GM04503 (cell line): Measurements from ENCODE around the gene LZTS2.
"Not testable (repeated sequence)": the region's sequence is repeated elsewhere in the genome, so short reads cannot be mapped to it uniquely, and the experiment has no call there.

Experiments used
- DNase-seq: peaks from one replicate; pipeline ENCODE4 v3.0.0-alpha.2; 2012; ENCODE audit warnings: low read depth

LZTS2 gene, protein sequence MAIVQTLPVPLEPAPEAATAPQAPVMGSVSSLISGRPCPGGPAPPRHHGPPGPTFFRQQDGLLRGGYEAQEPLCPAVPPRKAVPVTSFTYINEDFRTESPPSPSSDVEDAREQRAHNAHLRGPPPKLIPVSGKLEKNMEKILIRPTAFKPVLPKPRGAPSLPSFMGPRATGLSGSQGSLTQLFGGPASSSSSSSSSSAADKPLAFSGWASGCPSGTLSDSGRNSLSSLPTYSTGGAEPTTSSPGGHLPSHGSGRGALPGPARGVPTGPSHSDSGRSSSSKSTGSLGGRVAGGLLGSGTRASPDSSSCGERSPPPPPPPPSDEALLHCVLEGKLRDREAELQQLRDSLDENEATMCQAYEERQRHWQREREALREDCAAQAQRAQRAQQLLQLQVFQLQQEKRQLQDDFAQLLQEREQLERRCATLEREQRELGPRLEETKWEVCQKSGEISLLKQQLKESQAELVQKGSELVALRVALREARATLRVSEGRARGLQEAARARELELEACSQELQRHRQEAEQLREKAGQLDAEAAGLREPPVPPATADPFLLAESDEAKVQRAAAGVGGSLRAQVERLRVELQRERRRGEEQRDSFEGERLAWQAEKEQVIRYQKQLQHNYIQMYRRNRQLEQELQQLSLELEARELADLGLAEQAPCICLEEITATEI

DNA sequence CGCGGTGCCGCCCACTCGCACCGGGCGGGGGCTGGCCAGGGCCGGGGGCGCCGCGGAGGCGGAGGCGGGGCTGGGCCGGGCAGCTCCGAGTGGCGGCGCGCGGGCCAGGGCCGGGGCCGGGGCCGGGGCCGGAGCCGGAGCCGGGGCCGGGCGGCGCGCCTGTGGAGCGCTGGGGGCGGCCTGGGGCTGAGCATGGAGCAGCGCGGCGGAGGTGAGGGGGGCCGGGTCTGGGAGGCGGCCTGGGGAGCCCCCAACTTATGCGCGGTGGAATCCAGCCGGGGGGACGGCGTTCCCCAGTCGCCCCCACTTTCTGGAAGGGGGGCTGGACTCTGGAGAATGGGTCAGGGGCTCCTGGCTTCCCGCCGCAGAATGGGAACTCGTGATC is at the start of gene LZTS2:
Gene LZTS2, plus strand, starts transcription at position 67 of the 385 bp plus-strand sequence. CDS start 2,731 bp downstream, outside the sequence.
- DNase-seq = no peak

DNA sequence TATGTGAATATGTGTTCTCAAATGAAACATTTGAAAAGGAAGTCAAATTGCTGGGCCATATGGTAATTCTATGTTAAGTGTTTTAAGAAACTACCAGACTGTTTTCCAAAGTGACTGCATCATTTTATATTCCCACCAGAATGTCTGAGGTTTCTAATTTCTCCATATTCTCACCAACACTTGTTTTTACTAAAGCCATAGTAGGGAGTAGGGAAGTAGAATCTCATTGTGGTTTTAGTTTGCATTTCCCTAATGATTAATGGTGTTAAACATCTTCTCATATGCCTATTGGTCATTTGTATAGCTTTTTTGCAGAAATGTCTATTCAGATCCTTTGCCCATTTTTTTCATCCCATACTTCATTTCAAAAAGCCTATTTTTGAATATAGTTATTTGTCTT is 39.4 kb upstream of the LZTS2 start:
- no peak for DNase-seq

DNA sequence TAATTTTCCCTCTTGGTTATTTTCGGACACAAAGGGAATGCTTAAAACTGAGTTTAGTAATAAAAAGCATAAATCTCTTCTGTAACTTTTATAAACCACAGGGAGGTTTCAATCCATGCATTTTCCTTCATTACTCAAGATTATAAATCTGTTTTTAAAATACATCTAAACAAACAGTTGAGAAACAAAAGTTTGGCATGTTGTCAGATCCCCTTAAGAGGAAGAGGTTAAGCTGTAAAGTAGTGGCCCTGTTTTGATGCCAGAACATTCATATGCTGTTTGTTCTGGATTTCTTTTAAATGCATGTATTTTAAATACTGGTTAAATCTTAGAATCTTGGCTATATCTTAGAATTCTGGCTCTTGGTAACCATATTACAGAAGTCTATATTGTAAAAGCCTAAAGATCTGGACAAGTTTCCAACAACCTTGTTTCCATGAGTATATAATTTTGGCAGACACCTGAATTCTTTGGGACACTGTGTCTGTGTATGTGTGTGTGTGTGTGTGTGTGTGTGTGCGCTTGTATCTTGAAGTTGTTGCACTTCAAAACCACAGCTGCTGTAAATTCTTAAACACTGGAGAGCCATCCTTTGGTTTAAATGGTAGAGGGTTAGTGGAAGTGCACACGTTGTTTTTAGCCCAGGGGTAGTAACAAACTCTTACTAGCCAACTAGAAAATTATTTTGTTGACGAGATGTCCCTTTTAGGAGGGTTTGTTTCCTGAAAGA is 37.1 kb upstream of the LZTS2 start:
- no peak for DNase-seq

DNA sequence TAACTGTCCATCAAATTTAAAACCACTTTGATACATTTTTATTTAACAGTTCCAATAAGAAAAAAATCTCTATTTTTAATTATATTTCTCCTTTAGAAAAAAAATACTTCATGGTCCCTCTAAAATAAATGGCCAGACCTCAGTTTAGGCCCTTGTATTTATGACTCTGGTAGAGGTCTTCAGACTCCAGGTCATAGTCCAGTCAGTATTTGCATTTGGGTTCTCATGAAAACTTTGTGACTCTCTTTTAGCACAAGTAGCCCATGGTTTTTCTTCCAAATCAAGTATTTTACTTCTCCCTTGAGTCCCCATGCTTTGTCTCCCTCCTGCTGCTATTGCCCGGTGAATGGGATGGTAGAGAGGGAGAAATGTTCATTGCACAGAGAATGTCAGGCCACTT is 35.8 kb upstream of the LZTS2 start:
- no peak for DNase-seq

GRCh38 chr10:100965820-100966219 is 33.8 kb upstream of the LZTS2 start:
- DNase-seq = no peak

DNA sequence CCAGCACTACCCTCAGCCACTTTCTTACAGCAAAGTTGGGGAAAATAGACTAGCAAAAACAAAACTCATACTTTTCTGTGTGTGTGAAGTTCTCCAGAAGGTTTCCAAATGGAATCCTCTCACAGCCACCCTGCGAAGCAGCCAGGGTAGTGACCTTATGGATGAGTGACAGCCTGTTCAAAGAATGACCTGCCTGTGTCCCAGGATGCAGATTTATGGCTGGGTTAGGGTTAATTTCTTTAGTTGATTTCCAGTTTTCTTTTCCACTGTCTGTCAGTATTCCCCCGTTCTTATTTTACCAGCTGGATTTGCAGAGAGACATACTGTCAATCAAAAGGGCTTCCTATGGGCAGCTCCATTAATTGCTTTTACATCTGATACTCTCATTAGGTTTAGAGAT is 32.7 kb upstream of the LZTS2 start:
- DNase-seq = no peak

DNA sequence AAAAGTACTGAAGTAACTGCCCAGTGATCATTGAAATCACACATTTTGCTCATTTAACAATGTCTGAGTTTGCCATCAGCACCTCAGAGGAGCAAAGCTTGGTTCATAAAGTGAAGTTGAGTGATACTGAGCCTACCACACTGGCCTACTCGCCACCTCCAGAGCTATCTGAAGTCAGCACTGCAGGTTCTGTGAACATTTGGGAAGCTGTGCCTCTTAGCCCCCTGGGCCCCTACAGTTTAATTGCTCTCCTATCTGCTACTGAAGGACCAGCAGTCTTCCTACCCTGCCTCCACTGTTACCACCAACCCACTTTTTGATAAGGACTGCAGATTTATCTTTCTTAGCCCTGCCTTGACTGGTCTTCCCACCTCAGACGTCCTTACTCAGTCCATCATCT is 32.3 kb upstream of the LZTS2 start:
- no peak for DNase-seq

GRCh38 chr10:100968062-100968736 is 31.4 kb upstream of the LZTS2 start:
- DNase-seq = no peak

DNA sequence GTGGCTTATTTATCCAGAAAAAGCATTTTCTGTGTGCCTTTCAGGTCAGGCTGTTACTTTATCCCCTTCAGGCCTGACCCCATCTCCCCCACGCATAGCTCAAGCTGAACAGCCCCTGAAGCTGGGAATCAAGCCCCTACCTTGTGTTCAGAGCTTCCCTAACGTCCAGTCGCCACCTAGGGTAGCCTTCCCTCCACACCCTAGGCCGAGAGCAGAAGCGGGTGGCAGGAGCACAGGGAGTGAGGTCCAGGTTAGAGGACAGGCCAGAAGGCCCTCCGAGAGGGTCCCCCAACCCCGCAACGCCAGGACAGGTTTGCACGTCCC is 30.8 kb upstream of the LZTS2 start:
- no peak for DNase-seq

DNA sequence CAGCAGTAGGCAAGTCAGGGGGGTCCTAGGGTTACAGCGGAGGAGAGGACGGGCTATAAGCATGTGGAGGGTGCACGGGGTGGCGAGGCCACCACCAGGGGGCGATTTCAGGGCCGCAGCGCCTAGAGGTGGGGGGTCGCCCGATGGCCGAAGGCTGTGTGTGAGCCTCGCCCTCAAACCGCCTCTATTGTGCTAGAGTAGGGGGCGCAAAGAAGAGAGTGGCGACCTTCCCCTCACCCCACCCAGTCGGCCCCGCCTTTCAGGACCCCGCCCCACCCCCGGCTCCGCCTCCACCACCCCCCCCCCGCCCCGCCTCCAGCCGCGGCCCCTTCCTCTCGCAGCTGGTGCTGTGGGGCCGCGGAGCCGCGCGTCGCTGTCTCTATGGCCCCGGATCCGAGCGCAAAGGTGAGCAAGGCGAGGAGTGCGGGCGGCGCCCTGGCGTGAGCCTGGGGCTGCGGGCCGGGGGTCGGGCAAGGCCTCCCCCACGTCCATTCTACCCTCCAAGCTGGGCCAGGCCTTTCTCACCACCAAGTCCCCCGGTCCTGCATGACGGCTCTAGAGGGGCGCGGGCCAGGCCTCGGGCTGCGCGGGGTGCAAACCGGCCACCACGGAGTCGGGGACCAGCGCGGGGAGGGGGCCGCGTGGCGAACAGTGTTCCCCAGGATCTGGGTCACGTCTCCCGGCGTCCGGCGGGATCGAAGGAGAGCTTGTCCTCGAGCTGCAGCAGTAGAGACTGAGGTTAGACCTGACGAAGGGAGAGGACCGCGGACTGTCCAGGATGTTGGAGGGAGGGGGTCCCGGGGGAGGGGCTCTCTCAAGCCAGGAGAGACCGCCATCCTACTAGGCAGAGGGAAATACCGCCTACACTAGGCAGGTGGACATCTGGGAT is 30.2 kb upstream of the LZTS2 start, which contains the start of gene SEMA4G:
Gene SEMA4G, plus strand, starts transcription at position 318 of the 889 bp plus-strand sequence. CDS start 3,409 bp downstream, outside the sequence.
- no peak for DNase-seq

DNA sequence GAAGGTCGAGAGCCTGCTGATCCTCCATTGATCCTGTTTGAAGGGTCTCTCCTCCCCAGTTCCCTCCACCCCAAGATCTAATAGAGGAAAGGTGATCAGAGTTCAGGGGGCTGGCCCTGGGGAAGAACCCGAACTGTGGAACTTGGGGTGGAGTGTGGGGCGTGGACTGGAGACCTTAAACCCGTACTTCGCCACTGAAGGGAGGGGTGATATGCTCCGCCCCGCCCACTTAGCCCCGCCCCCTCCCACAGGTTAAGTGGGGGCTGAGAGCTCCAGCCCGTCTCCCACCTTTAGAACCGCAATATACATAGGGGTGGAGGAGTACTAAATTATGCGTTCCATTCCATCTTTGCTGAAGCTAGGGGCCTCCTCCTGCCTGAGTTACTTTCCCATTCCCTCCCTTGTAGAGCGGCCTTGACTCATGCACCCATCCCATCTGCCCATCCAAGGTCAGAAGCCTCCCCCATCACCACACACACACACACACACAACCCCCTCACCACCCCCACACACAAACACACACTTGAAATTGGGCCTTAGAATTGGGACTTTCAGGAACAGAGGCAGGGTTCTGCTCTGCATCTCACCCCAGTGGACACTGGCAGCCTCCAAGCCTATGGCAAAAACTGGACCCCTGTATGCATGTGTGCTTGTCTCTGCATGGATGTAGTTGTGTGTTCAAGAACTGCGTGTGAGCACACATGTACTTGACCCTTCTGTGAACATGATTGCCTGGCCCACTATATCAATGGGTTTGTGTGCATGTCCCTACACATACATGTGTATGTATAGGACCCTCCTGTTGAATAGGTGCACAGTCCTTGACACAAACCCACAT is 29.3 kb upstream of the LZTS2 start:
- DNase-seq = no peak

- no peak for DNase-seq
Measured at GRCh38 chr10:100970914-100971811, 28.4 kb upstream of the LZTS2 start.

DNA sequence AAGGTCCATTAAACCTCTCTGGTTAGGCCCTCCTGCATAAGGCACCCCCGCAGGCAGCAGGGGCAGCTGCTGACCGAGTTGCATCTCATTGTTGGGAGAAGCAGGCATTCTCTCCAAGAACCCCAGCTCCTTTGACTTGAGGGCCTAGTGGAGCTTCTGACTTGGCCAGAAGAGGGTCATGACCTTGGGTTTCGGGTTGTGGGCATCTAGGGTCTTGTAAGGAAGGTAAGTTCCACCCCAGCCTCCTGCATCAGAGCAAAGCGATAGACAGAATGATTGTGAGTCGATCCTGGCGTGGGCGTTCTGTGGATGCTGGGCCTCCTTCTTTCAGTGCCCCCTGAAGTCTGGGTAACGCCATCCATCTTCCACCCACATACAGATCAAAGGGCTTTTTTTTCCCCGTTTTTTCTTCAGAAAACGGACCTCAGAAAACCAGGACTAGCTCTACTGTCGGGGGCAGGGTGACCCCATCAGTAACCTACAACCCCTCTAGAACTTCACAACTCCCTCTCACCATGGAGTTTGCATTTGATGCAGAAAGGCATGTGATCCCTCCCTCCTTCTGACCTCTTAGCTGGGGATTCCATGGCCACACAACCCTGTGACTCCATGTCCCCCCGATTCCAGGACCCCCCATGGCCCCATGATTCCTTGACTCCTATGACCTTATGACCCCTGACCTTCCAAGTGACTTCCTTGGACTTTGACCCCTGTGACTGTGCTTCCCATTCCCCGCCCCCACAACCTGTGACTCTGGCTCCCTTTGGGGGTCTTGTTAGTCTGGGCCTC is 27.3 kb upstream of the LZTS2 start:
- DNase-seq = no peak

DNA sequence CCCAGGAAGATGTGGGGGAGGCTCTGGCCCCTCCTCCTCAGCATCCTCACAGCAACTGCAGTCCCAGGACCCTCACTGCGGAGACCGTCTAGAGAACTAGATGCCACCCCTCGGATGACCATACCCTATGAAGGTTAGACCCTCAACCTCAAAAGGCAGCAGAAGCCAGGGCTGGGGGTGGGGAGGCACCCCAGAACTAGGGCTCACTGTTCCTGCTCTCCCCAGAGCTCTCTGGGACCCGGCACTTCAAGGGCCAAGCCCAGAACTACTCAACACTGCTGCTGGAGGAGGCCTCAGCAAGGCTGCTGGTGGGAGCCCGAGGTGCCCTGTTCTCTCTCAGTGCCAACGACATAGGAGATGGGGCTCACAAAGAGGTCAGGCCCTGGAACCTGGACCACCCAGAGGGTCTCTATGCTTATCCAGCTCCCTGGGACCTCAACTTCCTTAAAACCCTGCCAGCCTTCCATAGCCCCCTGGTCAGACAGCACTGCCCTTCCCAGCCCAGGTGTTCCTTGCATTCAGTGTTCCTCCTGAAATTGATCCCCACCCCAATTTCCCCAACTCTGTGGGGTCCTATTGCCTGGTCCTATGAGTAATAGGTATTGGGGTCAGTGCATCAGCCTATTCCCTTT is 26.6 kb upstream of the LZTS2 start:
- no peak for DNase-seq

GRCh38 chr10:100975397-100975796 is 24.2 kb upstream of the LZTS2 start:
- not testable (repeated sequence) for DNase-seq

GRCh38 chr10:100976906-100977305 is 22.7 kb upstream of the LZTS2 start:
- no peak for DNase-seq

GRCh38 chr10:100977436-100977835 is 22.2 kb upstream of the LZTS2 start:
- no peak for DNase-seq
